DND-41 (cell line): ENCODE measurements around the gene TSPAN9.

Experiments
- ATAC-seq: fragments of 200-7000 bp; cut with Tn5 transposase; 3 replicates; pipeline ENCODE4 v1.9.1; 2021; ENCODE audit warnings: low read depth; ENCODE audit not compliant: insufficient read depth
- DNase-seq: peaks from one replicate; pipeline ENCODE4 v3.0.0-alpha.2; 2020
- H2AFZ ChIP-seq: 2 replicates; pipeline ENCODE4 v1.6.0; 2012; ENCODE audit warnings: low read depth, low read length
- H3K27ac ChIP-seq: 2 replicates; pipeline ENCODE4 v1.5.1; 2012; ENCODE audit warnings: low read length, inconsistent platforms
- H3K27me3 ChIP-seq: fragments of 200-600 bp; sonication (generic); 2 replicates; pipeline ENCODE4 v1.6.0; 2012; ENCODE audit warnings: low read length, mild to moderate bottlenecking, inconsistent platforms; ENCODE audit not compliant: insufficient read depth, poor library complexity
- H3K36me3 ChIP-seq: 2 replicates; pipeline ENCODE4 v1.5.1; 2012; ENCODE audit warnings: low read length, inconsistent platforms; ENCODE audit not compliant: insufficient read depth
- H3K4me1 ChIP-seq: 2 replicates; pipeline ENCODE4 v1.5.1; 2012; ENCODE audit warnings: mild to moderate bottlenecking, low read length; ENCODE audit not compliant: insufficient read depth
- H3K4me2 ChIP-seq: 2 replicates; pipeline ENCODE4 v1.6.0; 2012; ENCODE audit warnings: mild to moderate bottlenecking, moderate library complexity, low read length, inconsistent platforms; ENCODE audit not compliant: insufficient read depth
- H3K4me3 ChIP-seq, 2 experiments: fragments of 200-600 bp in 1 of 2; shearing (Covaris generic) in 1 of 2; 2 replicates each; pipeline ENCODE4 v1.5.1; 2012 to 2016; ENCODE audit warnings: inconsistent platforms in 2 of 2, low read length in 2 of 2, mild to moderate bottlenecking in 2 of 2, low read depth in 1 of 2, moderate library complexity in 1 of 2
- H3K79me2 ChIP-seq: 2 replicates; pipeline ENCODE4 v1.6.0; 2012; ENCODE audit warnings: low read length, inconsistent platforms; ENCODE audit not compliant: insufficient read depth
- H3K9ac ChIP-seq: 2 replicates; pipeline ENCODE4 v1.6.0; 2012; ENCODE audit warnings: low read depth, mild to moderate bottlenecking, inconsistent platforms, low read length, moderate library complexity
- H3K9me3 ChIP-seq: 2 replicates; pipeline ENCODE4 v1.5.1; 2012; ENCODE audit warnings: low read length, moderate library complexity, mild to moderate bottlenecking, inconsistent platforms; ENCODE audit not compliant: insufficient read depth, severe bottlenecking
- H4K20me1 ChIP-seq: 2 replicates; pipeline ENCODE4 v1.6.0; 2012; ENCODE audit warnings: low read length; ENCODE audit not compliant: insufficient read depth
- CTCF ChIP-seq: IDR thresholded peaks from 2 replicates; pipeline ENCODE4 v1.5.1; 2012; ENCODE audit warnings: borderline replicate concordance, low read length, moderate library complexity, mild to moderate bottlenecking; ENCODE audit not compliant: poor library complexity, severe bottlenecking; ENCODE audit errors: extremely low read depth
- EZH2 ChIP-seq: IDR thresholded peaks from 3 replicates; pipeline ENCODE4 v1.6.1; 2012; ENCODE audit warnings: borderline replicate concordance, low read depth, mild to moderate bottlenecking, moderate library complexity, low read length, inconsistent platforms; ENCODE audit not compliant: severe bottlenecking

The TSPAN9 gene

GRCh38 chr12:3226264-3226663 is 149.1 kb downstream of the TSPAN9 start:
- Histone ChIP-seq H3K36me3 (no peaks in the 10 kb centered on the region), H3K9ac (no peak overlapping the region), H2AFZ (no peak overlapping the region), H3K27me3 (peaks cover 23% of the 10 kb centered on the region), H3K4me2 (no peak overlapping the region), H3K9me3 (no peaks in the 10 kb centered on the region), H3K27ac (no peak overlapping the region), H3K4me1 (no peaks in the 10 kb centered on the region), H3K79me2 (no peaks in the 10 kb centered on the region), H4K20me1 (no peaks in the 10 kb centered on the region), H3K4me3 (no peak overlapping the region)
- ATAC-seq: no peak
- DNase-seq: no peak
- no peak for TF ChIP-seq EZH2
- no peak for TF ChIP-seq CTCF

- no peaks in the 10 kb centered on the region for H3K9me3 ChIP-seq
- no peak for DNase-seq
- no peak overlapping the region for H2AFZ ChIP-seq
- no peaks in the 10 kb centered on the region for H4K20me1 ChIP-seq
- no peak overlapping the region for H3K27ac ChIP-seq
- H3K9ac ChIP-seq: no peak overlapping the region
- no peak for ATAC-seq
- no peak overlapping the region for H3K4me3 ChIP-seq
- no peaks in the 10 kb centered on the region for H3K36me3 ChIP-seq
- TF ChIP-seq EZH2 (no peak), CTCF (no peak)
- H3K4me1 ChIP-seq: no peaks in the 10 kb centered on the region
- no peak overlapping the region for H3K4me2 ChIP-seq
- no peaks in the 10 kb centered on the region for H3K79me2 ChIP-seq
- peaks cover 20% of the 10 kb centered on the region for H3K27me3 ChIP-seq
Observed at GRCh38 chr12:3227076-3227975, 150.1 kb downstream of the TSPAN9 start.

GRCh38 chr12:3228552-3228951 is 151.4 kb downstream of the TSPAN9 start:
- DNase-seq (no peak), ATAC-seq (no peak)
- H4K20me1 ChIP-seq: no peaks in the 10 kb centered on the region
- no peaks in the 10 kb centered on the region for H3K36me3 ChIP-seq
- no peak overlapping the region for H2AFZ ChIP-seq
- H3K9me3 ChIP-seq: no peaks in the 10 kb centered on the region
- no peak for TF ChIP-seq EZH2
- TF ChIP-seq CTCF: no peak
- H3K9ac ChIP-seq: no peak overlapping the region
- H3K4me1 ChIP-seq: no peaks in the 10 kb centered on the region
- no peak overlapping the region for H3K4me2 ChIP-seq
- peaks cover 31% of the 10 kb centered on the region for H3K27me3 ChIP-seq
- H3K79me2 ChIP-seq: no peaks in the 10 kb centered on the region
- H3K4me3 ChIP-seq: no peak overlapping the region
- H3K27ac ChIP-seq: no peak overlapping the region

GRCh38 chr12:3229577-3229976 is 152.4 kb downstream of the TSPAN9 start:
- Histone ChIP-seq H3K27me3 (peaks cover 37% of the 10 kb centered on the region), H3K4me2 (no peak overlapping the region), H3K4me3 (no peak overlapping the region), H3K27ac (no peak overlapping the region), H3K9me3 (no peaks in the 10 kb centered on the region), H2AFZ (no peak overlapping the region), H4K20me1 (no peaks in the 10 kb centered on the region), H3K36me3 (no peaks in the 10 kb centered on the region), H3K4me1 (no peaks in the 10 kb centered on the region), H3K79me2 (no peaks in the 10 kb centered on the region), H3K9ac (no peak overlapping the region)
- ATAC-seq (peak; percentile 37; the same call in 2 of the 3 replicates), DNase-seq (peak; percentile 38)
- TF ChIP-seq EZH2 (no peak), CTCF (no peak)
